Measurements from ENCODE around the gene DNAJC28. TPM values are rescaled to one million over a fixed set of nuclear protein-coding genes. Genes with fewer than 3 reads are reported as not detected.

The DNAJC28 gene
- total RNA-seq, 1 experiment from 2014 or later: 3.5 TPM

DNA sequence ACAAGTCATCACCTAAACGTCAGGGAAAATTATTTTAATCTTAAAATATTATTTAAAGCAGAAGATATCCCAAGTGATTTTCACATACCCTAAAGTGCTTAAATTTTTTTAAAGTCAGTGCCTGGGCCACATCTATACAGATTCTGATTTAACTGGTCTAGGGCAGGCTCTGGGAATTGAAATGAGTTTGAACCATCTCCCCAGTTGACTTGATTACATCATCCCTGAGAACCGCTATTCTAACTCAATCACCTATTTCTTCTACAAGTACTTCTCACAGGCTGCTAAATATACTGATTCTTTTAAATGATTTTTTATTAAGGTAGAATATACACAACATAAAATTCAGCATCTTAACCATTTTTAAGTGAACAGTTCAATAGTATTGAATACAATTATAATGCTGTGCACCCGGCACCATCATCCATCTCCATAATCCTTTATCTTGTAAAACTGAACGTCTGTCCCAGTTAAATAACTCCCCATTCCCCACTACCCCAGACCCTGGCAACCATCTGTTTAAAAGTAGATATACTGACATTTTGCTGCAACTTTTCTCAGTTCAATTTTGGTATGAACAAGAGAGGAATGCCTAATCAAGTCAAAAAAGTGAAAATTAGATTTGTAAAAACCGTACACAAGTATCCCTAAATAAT, 30.9 kb upstream of the DNAJC28 start:
- ChIA-PET CTCF (interaction anchor here (0.8 kb wide), 1 partner anchor 83 kb away, joined by 3 read pairs; no protein-coding TSS in a partner anchor), POLR2A (no interaction called here)
- Mint-ChIP-seq H3K4me3 (no peak overlapping the region), H3K27me3 (ENCODE audit: low read depth) (no peaks in the 10 kb centered on the region), H3K27ac (no peak overlapping the region), H3K36me3 (peaks cover 54% of the 10 kb centered on the region), H3K9me3 (no peaks in the 10 kb centered on the region), H3K4me1 (no peaks in the 10 kb centered on the region)
- no peak for TF ChIP-seq ZNF263 (CRISPR knock-in tag; IDR thresholded peaks at IDR 0.05; ENCODE audit: low read depth)
- TF ChIP-seq, protein P1, sequence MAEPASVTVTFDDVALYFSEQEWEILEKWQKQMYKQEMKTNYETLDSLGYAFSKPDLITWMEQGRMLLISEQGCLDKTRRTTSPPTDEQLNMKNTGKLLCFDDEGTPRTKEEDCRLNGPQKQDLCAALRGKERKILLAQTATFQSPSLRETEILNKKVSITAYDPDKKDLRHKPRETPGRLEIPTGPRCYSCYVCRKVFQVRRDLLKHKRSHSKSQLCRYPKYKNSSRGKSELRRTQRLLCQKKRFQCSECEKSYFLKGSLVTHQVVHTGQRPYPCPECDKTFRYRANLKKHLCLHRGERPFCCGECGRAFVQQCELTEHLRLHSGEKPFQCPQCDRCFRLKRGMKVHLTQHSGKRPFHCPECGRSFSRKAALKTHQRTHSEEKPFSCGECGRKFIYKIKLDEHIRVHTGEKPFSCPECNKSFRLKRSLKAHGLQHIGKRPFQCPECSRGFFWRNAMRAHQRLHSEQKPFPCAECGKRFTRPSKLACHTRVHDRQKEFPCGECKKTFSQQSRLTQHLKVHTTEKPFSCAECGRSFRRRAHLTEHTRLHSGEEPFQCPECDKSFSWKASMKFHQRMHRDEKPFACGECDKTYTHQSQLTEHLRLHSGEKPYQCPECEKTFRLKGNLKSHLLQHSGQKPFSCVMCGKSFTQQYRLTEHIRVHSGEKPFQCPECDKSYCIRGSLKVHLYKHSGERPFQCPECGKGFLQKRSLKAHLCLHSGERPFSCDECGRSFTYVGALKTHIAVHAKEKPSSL (CRISPR knock-in tag; conservative IDR thresholded peaks at IDR 0.05): 0 out of 2 replicates have a peak, but pooled peaks have one; percentile 19
- ATAC-seq: no peak
- DNase-seq (ENCODE audit: low spot score): no peak

DNA sequence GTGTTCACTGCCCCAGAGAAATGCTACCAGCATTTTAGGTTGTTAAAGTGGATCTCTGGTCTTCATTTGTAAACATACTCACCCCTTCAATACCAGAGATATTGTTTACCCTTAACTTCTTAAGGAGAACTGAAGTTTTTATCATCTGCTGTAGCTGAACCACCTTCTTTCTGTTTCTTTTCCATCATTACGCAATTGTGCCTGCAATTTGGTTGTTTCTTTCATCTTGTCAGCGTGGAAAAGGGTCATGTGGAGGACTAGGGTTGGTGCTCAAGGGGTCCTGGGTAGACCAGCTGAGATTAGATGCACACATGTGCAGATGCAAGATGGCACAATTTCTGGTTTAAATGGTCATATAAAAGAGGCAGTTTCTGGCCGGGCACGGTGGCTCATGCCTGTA, 27.4 kb upstream of the DNAJC28 start:
- ATAC-seq (no peak), DNase-seq (ENCODE audit: low spot score) (no peak)
- Mint-ChIP-seq H3K4me3 (no peak overlapping the region), H3K36me3 (peaks cover 61% of the 10 kb centered on the region), H3K9me3 (no peaks in the 10 kb centered on the region), H3K4me1 (no peaks in the 10 kb centered on the region), H3K27me3 (ENCODE audit: low read depth) (no peaks in the 10 kb centered on the region), H3K27ac (no peak overlapping the region)
- ChIA-PET POLR2A (no interaction called here), CTCF (no interaction called here)
- TF ChIP-seq, protein P2, sequence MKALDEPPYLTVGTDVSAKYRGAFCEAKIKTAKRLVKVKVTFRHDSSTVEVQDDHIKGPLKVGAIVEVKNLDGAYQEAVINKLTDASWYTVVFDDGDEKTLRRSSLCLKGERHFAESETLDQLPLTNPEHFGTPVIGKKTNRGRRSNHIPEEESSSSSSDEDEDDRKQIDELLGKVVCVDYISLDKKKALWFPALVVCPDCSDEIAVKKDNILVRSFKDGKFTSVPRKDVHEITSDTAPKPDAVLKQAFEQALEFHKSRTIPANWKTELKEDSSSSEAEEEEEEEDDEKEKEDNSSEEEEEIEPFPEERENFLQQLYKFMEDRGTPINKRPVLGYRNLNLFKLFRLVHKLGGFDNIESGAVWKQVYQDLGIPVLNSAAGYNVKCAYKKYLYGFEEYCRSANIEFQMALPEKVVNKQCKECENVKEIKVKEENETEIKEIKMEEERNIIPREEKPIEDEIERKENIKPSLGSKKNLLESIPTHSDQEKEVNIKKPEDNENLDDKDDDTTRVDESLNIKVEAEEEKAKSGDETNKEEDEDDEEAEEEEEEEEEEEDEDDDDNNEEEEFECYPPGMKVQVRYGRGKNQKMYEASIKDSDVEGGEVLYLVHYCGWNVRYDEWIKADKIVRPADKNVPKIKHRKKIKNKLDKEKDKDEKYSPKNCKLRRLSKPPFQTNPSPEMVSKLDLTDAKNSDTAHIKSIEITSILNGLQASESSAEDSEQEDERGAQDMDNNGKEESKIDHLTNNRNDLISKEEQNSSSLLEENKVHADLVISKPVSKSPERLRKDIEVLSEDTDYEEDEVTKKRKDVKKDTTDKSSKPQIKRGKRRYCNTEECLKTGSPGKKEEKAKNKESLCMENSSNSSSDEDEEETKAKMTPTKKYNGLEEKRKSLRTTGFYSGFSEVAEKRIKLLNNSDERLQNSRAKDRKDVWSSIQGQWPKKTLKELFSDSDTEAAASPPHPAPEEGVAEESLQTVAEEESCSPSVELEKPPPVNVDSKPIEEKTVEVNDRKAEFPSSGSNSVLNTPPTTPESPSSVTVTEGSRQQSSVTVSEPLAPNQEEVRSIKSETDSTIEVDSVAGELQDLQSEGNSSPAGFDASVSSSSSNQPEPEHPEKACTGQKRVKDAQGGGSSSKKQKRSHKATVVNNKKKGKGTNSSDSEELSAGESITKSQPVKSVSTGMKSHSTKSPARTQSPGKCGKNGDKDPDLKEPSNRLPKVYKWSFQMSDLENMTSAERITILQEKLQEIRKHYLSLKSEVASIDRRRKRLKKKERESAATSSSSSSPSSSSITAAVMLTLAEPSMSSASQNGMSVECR (CRISPR knock-in tag; IDR thresholded peaks at IDR 0.05; ENCODE audit: borderline replicate concordance): no peak
- TF ChIP-seq MYBL2 (CRISPR knock-in tag; IDR thresholded peaks at IDR 0.05) (no peak), ESRRA (CRISPR knock-in tag; IDR thresholded peaks at IDR 0.05; ENCODE audit: borderline replicate concordance) (no peak), ZNF121 (CRISPR knock-in tag; IDR thresholded peaks at IDR 0.05) (no peak), NR3C1 (CRISPR knock-in tag; conservative IDR thresholded peaks at IDR 0.05; ENCODE audit: low read depth) (no peak), TCF7 (CRISPR knock-in tag; IDR thresholded peaks at IDR 0.05; ENCODE audit: low read depth) (no peak), ZNF232 (CRISPR knock-in tag; IDR thresholded peaks at IDR 0.05) (no peak), ZNF423 (CRISPR knock-in tag; IDR thresholded peaks at IDR 0.05) (no peak), ZNF263 (CRISPR knock-in tag; IDR thresholded peaks at IDR 0.05; ENCODE audit: low read depth) (no peak), EMX1 (CRISPR knock-in tag; IDR thresholded peaks at IDR 0.05) (no peak), GRHL2 (CRISPR knock-in tag; IDR thresholded peaks at IDR 0.05; ENCODE audit: insufficient replicate concordance, severe bottlenecking) (no peak), SP1 (CRISPR knock-in tag; conservative IDR thresholded peaks at IDR 0.05) (no peak)
- TF ChIP-seq, protein P3, sequence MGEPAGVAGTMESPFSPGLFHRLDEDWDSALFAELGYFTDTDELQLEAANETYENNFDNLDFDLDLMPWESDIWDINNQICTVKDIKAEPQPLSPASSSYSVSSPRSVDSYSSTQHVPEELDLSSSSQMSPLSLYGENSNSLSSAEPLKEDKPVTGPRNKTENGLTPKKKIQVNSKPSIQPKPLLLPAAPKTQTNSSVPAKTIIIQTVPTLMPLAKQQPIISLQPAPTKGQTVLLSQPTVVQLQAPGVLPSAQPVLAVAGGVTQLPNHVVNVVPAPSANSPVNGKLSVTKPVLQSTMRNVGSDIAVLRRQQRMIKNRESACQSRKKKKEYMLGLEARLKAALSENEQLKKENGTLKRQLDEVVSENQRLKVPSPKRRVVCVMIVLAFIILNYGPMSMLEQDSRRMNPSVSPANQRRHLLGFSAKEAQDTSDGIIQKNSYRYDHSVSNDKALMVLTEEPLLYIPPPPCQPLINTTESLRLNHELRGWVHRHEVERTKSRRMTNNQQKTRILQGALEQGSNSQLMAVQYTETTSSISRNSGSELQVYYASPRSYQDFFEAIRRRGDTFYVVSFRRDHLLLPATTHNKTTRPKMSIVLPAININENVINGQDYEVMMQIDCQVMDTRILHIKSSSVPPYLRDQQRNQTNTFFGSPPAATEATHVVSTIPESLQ (CRISPR knock-in tag; IDR thresholded peaks at IDR 0.05): no peak
- TF ChIP-seq, protein P4, sequence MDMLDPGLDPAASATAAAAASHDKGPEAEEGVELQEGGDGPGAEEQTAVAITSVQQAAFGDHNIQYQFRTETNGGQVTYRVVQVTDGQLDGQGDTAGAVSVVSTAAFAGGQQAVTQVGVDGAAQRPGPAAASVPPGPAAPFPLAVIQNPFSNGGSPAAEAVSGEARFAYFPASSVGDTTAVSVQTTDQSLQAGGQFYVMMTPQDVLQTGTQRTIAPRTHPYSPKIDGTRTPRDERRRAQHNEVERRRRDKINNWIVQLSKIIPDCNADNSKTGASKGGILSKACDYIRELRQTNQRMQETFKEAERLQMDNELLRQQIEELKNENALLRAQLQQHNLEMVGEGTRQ (CRISPR knock-in tag; IDR thresholded peaks at IDR 0.05): no peak
- TF ChIP-seq, protein P5, sequence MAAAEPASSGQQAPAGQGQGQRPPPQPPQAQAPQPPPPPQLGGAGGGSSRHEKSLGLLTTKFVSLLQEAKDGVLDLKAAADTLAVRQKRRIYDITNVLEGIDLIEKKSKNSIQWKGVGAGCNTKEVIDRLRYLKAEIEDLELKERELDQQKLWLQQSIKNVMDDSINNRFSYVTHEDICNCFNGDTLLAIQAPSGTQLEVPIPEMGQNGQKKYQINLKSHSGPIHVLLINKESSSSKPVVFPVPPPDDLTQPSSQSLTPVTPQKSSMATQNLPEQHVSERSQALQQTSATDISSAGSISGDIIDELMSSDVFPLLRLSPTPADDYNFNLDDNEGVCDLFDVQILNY (CRISPR knock-in tag; IDR thresholded peaks at IDR 0.05): no peak
- TF ChIP-seq, protein P6, sequence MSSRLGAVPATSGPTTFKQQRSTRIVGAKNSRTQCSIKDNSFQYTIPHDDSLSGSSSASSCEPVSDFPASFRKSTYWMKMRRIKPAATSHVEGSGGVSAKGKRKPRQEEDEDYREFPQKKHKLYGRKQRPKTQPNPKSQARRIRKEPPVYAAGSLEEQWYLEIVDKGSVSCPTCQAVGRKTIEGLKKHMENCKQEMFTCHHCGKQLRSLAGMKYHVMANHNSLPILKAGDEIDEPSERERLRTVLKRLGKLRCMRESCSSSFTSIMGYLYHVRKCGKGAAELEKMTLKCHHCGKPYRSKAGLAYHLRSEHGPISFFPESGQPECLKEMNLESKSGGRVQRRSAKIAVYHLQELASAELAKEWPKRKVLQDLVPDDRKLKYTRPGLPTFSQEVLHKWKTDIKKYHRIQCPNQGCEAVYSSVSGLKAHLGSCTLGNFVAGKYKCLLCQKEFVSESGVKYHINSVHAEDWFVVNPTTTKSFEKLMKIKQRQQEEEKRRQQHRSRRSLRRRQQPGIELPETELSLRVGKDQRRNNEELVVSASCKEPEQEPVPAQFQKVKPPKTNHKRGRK (CRISPR knock-in tag; IDR thresholded peaks at IDR 0.05; ENCODE audit: borderline replicate concordance): no peak
- TF ChIP-seq, protein P7, sequence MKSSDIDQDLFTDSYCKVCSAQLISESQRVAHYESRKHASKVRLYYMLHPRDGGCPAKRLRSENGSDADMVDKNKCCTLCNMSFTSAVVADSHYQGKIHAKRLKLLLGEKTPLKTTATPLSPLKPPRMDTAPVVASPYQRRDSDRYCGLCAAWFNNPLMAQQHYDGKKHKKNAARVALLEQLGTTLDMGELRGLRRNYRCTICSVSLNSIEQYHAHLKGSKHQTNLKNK (CRISPR knock-in tag; IDR thresholded peaks at IDR 0.05): no peak

All from WTC11 (cell line).